GM18511 (cell line): Measurements from ENCODE around the gene DSG2.

Experiments used
- ATAC-seq: cut with Tn5 transposase; IDR thresholded peaks from one replicate; pipeline ENCODE4 v1.9.1; 2021; ENCODE audit warnings: mild to moderate bottlenecking, moderate library complexity; ENCODE audit not compliant: unreplicated experiment

The DSG2 gene

GRCh38 chr18:31554776-31555175 is 56.8 kb downstream of the DSG2 start:
- no peak for ATAC-seq

GRCh38 chr18:31555971-31556747 is 58.2 kb downstream of the DSG2 start:
- ATAC-seq: peak; percentile 72

GRCh38 chr18:31557446-31557845 is 59.5 kb downstream of the DSG2 start:
- ATAC-seq: no peak

- no peak for ATAC-seq
Measured at GRCh38 chr18:31558567-31558966, 60.6 kb downstream of the DSG2 start.

- ATAC-seq: no peak
Measured at GRCh38 chr18:31562726-31563125, 64.7 kb downstream of the DSG2 start.

- ATAC-seq: no peak
Measured at GRCh38 chr18:31563778-31564177, 65.8 kb downstream of the DSG2 start.

GRCh38 chr18:31565345-31565744 is 67.4 kb downstream of the DSG2 start:
- ATAC-seq: no peak

GRCh38 chr18:31565782-31566512 is 68.0 kb downstream of the DSG2 start:
- no peak for ATAC-seq

- ATAC-seq: no peak
Measured at GRCh38 chr18:31566576-31567306, 68.8 kb downstream of the DSG2 start.

- ATAC-seq: no peak
Measured at GRCh38 chr18:31572368-31572767, 74.4 kb downstream of the DSG2 start.

GRCh38 chr18:31573051-31573450 is 75.1 kb downstream of the DSG2 start:
- no peak for ATAC-seq

GRCh38 chr18:31574359-31574758 is 76.4 kb downstream of the DSG2 start:
- ATAC-seq: no peak

- ATAC-seq: no peak
Measured at GRCh38 chr18:31575515-31576257, 77.7 kb downstream of the DSG2 start.

- no peak for ATAC-seq
Measured at GRCh38 chr18:31576670-31577069, 78.7 kb downstream of the DSG2 start.

GRCh38 chr18:31577195-31577594 is 79.2 kb downstream of the DSG2 start:
- ATAC-seq: no peak

- no peak for ATAC-seq
Measured at GRCh38 chr18:31578126-31578525, 80.1 kb downstream of the DSG2 start.

- ATAC-seq: no peak
Measured at GRCh38 chr18:31579375-31579774, 81.4 kb downstream of the DSG2 start.

- no peak for ATAC-seq
Measured at GRCh38 chr18:31581498-31582197, 83.7 kb downstream of the DSG2 start.

- ATAC-seq: no peak
Measured at GRCh38 chr18:31583185-31583854, 85.3 kb downstream of the DSG2 start.

- ATAC-seq: no peak
Measured at GRCh38 chr18:31585991-31586390, 88.0 kb downstream of the DSG2 start.
